ENCODE data around the gene ID3.

DNA sequence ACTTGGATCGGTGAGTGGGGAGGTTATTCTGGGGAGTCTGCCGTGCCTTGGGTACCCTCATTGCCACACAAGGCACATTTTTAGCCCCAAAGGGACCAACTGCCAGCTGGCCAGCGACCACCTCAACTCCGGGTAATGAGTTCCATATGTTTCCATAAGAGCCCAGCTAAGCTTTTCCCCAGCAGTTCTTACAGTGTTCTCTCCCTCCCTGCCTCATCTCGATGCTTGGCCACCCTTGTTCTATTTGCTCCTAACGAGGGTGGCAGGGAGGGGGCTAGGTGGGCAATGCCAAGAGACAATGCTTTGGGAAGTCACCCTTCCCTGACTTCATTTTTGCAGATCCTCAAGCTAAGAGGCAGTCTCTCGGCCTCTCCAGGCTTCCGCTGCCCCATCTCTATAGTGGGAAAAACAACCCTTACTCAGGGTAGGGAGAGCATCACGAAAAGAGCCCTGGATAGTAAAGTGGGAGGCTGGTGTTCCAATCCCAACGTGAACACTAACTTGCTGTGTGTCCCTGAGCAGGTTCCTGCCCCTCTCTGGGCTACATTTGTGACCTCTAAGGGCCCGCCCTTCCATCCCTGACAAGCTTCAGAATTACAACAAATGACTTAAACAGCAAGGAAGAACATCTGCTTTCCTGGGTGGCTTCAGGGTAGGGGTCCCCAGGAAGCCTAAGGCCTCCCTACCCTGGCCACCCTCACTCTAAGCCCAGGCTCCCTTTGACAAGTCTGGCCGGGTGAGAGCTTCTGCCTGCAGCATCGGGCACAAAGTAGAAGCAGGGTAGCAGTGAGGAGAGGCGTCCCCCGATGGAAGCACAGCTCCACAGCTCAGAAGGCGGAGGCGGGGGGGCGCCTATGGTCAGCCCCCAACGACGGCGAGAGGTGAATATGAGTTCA, 5.8 kb downstream of the ID3 start:
- TF ChIP-seq, protein P1, sequence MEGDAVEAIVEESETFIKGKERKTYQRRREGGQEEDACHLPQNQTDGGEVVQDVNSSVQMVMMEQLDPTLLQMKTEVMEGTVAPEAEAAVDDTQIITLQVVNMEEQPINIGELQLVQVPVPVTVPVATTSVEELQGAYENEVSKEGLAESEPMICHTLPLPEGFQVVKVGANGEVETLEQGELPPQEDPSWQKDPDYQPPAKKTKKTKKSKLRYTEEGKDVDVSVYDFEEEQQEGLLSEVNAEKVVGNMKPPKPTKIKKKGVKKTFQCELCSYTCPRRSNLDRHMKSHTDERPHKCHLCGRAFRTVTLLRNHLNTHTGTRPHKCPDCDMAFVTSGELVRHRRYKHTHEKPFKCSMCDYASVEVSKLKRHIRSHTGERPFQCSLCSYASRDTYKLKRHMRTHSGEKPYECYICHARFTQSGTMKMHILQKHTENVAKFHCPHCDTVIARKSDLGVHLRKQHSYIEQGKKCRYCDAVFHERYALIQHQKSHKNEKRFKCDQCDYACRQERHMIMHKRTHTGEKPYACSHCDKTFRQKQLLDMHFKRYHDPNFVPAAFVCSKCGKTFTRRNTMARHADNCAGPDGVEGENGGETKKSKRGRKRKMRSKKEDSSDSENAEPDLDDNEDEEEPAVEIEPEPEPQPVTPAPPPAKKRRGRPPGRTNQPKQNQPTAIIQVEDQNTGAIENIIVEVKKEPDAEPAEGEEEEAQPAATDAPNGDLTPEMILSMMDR (IDR thresholded peaks at IDR 0.05): no peak
- no peak for TF ChIP-seq POLR2A (IDR thresholded peaks at IDR 0.05)
